ENCODE data around the gene PEAR1.

PEAR1 gene

GRCh38 chr1:156948708-156949107 lies 55.2 kb downstream of the PEAR1 start:
- no peak overlapping the region for H3K4ac ChIP-seq (ENCODE audit: low read depth in 1 of 2, low read length in 2 of 2)
- no peak overlapping the region for H3K9ac ChIP-seq (ENCODE audit: low read length)
- H3K4me2 ChIP-seq (ENCODE audit: low read length, poor library complexity, severe bottlenecking): no peak overlapping the region
- peak; percentile 8 for DNase-seq
- no peak overlapping the region for H3K23ac ChIP-seq (ENCODE audit: low read length in 2 of 2)
- no peak overlapping the region for H3K27ac ChIP-seq (ENCODE audit: low read length, poor library complexity, severe bottlenecking)
- no peaks in the 10 kb centered on the region for H3K79me1 ChIP-seq (replicated peaks; ENCODE audit: low read length, poor library complexity, severe bottlenecking)
- no peak overlapping the region for H2AK5ac ChIP-seq (ENCODE audit: low read length, severe bottlenecking)
- peaks cover 75 to 99% of the 10 kb centered on the region in 2 experiments for H3K36me3 ChIP-seq (ENCODE audit: control insufficient read depth in 1 of 2, insufficient read depth in 2 of 2, low read depth in 1 of 2, low read length in 2 of 2)
- no peak overlapping the region for H3K18ac ChIP-seq (ENCODE audit: low read depth in 1 of 2, low read length in 2 of 2)
- H4K8ac ChIP-seq (ENCODE audit: low read length): no peak overlapping the region
- H2BK15ac ChIP-seq (ENCODE audit: low read depth, poor library complexity, severe bottlenecking): no peak overlapping the region
- no peak overlapping the region for H3K4me3 ChIP-seq (ENCODE audit: insufficient read depth in 1 of 2, low read depth in 1 of 2, low read length in 2 of 2)
- H3K27me3 ChIP-seq (ENCODE audit: control insufficient read depth in 1 of 2, insufficient read depth in 1 of 2, low read length in 2 of 2): no peaks in the 10 kb centered on the region
- no peaks in the 10 kb centered on the region for H3K4me1 ChIP-seq (ENCODE audit: control insufficient read depth, insufficient read depth, low read depth, low read length)
- H2BK12ac ChIP-seq (ENCODE audit: low read length in 2 of 2): no peak overlapping the region
- WGBS: 85% methylated on average over 4 of the region's 4 CpGs
- no peak overlapping the region for H2AFZ ChIP-seq (ENCODE audit: low read depth, low read length)
- H3K9me3 ChIP-seq (ENCODE audit: control insufficient read depth, low read length): no peaks in the 10 kb centered on the region
- no peak overlapping the region for H2BK120ac ChIP-seq (ENCODE audit: low read depth, low read length)
- H4K91ac ChIP-seq (ENCODE audit: low read length): no peak overlapping the region
- H2BK5ac ChIP-seq (ENCODE audit: low read depth, low read length, poor library complexity, severe bottlenecking): no peak overlapping the region
- no peak overlapping the region for H3K14ac ChIP-seq (ENCODE audit: low read length in 2 of 2)

- Histone ChIP-seq H3K14ac (ENCODE audit: low read length in 2 of 2) (no peak overlapping the region), H3K36me3 (ENCODE audit: control insufficient read depth in 1 of 2, insufficient read depth in 2 of 2, low read depth in 1 of 2, low read length in 2 of 2) (peaks cover 71 to 96% of the 10 kb centered on the region in 2 experiments), H2BK120ac (ENCODE audit: low read depth, low read length) (no peak overlapping the region), H2AFZ (ENCODE audit: low read depth, low read length) (no peak overlapping the region), H2BK5ac (ENCODE audit: low read depth, low read length, poor library complexity, severe bottlenecking) (no peak overlapping the region), H3K18ac (ENCODE audit: low read depth in 1 of 2, low read length in 2 of 2) (no peak overlapping the region), H2AK5ac (ENCODE audit: low read length, severe bottlenecking) (no peak overlapping the region), H3K79me1 (replicated peaks; ENCODE audit: low read length, poor library complexity, severe bottlenecking) (no peaks in the 10 kb centered on the region), H4K8ac (ENCODE audit: low read length) (no peak overlapping the region), H2BK15ac (ENCODE audit: low read depth, poor library complexity, severe bottlenecking) (no peak overlapping the region), H3K9ac (ENCODE audit: low read length) (no peak overlapping the region), H3K23ac (ENCODE audit: low read length in 2 of 2) (no peak overlapping the region), H3K4me1 (ENCODE audit: control insufficient read depth, insufficient read depth, low read depth, low read length) (no peaks in the 10 kb centered on the region), H3K4me3 (ENCODE audit: insufficient read depth in 1 of 2, low read depth in 1 of 2, low read length in 2 of 2) (no peak overlapping the region), H3K27me3 (ENCODE audit: control insufficient read depth in 1 of 2, insufficient read depth in 1 of 2, low read length in 2 of 2) (no peaks in the 10 kb centered on the region), H2BK12ac (ENCODE audit: low read length in 2 of 2) (no peak overlapping the region), H3K9me3 (ENCODE audit: control insufficient read depth, low read length) (no peaks in the 10 kb centered on the region), H3K27ac (ENCODE audit: low read length, poor library complexity, severe bottlenecking) (no peak overlapping the region), H3K4ac (ENCODE audit: low read depth in 1 of 2, low read length in 2 of 2) (no peak overlapping the region), H4K91ac (ENCODE audit: low read length) (no peak overlapping the region), H3K4me2 (ENCODE audit: low read length, poor library complexity, severe bottlenecking) (no peak overlapping the region)
- 66% methylated on average over 5 of the region's 5 CpGs for WGBS
- peak; percentile 12 for DNase-seq
Observed at GRCh38 chr1:156949127-156949526, 55.6 kb downstream of the PEAR1 start.

GRCh38 chr1:156951371-156951770 lies 57.9 kb downstream of the PEAR1 start:
- Histone ChIP-seq H3K9ac (ENCODE audit: low read length) (no peak overlapping the region), H3K4ac (ENCODE audit: low read depth in 1 of 2, low read length in 2 of 2) (no peak overlapping the region), H3K27ac (ENCODE audit: low read length, poor library complexity, severe bottlenecking) (no peak overlapping the region), H3K18ac (ENCODE audit: low read depth in 1 of 2, low read length in 2 of 2) (no peak overlapping the region), H3K27me3 (ENCODE audit: control insufficient read depth in 1 of 2, insufficient read depth in 1 of 2, low read length in 2 of 2) (no peaks in the 10 kb centered on the region), H2BK15ac (ENCODE audit: low read depth, poor library complexity, severe bottlenecking) (no peak overlapping the region), H3K4me3 (ENCODE audit: insufficient read depth in 1 of 2, low read depth in 1 of 2, low read length in 2 of 2) (no peak overlapping the region), H2BK5ac (ENCODE audit: low read depth, low read length, poor library complexity, severe bottlenecking) (no peak overlapping the region), H2AFZ (ENCODE audit: low read depth, low read length) (no peak overlapping the region), H3K36me3 (ENCODE audit: control insufficient read depth in 1 of 2, insufficient read depth in 2 of 2, low read depth in 1 of 2, low read length in 2 of 2) (peaks cover 64 to 96% of the 10 kb centered on the region in 2 experiments), H3K9me3 (ENCODE audit: control insufficient read depth, low read length) (no peaks in the 10 kb centered on the region), H3K23ac (ENCODE audit: low read length in 2 of 2) (no peak overlapping the region), H3K79me1 (replicated peaks; ENCODE audit: low read length, poor library complexity, severe bottlenecking) (no peaks in the 10 kb centered on the region), H3K4me1 (ENCODE audit: control insufficient read depth, insufficient read depth, low read depth, low read length) (no peaks in the 10 kb centered on the region), H2AK5ac (ENCODE audit: low read length, severe bottlenecking) (no peak overlapping the region), H2BK120ac (ENCODE audit: low read depth, low read length) (no peak overlapping the region), H3K4me2 (ENCODE audit: low read length, poor library complexity, severe bottlenecking) (no peak overlapping the region), H3K14ac (ENCODE audit: low read length in 2 of 2) (no peak overlapping the region), H4K91ac (ENCODE audit: low read length) (no peak overlapping the region), H4K8ac (ENCODE audit: low read length) (no peak overlapping the region), H2BK12ac (ENCODE audit: low read length in 2 of 2) (no peak overlapping the region)
- over 99% methylated on average over 5 of the region's 5 CpGs for WGBS
- DNase-seq: no peak

GRCh38 chr1:156953571-156953970 lies 60.1 kb downstream of the PEAR1 start:
- H4K91ac ChIP-seq (ENCODE audit: low read length): no peak overlapping the region
- no peak overlapping the region for H3K4me3 ChIP-seq (ENCODE audit: insufficient read depth in 1 of 2, low read depth in 1 of 2, low read length in 2 of 2)
- no peak overlapping the region for H3K18ac ChIP-seq (ENCODE audit: low read depth in 1 of 2, low read length in 2 of 2)
- no peak overlapping the region for H2AFZ ChIP-seq (ENCODE audit: low read depth, low read length)
- H3K27me3 ChIP-seq (ENCODE audit: control insufficient read depth in 1 of 2, insufficient read depth in 1 of 2, low read length in 2 of 2): no peaks in the 10 kb centered on the region
- H3K4ac ChIP-seq (ENCODE audit: low read depth in 1 of 2, low read length in 2 of 2): no peak overlapping the region
- no peaks in the 10 kb centered on the region for H3K79me1 ChIP-seq (replicated peaks; ENCODE audit: low read length, poor library complexity, severe bottlenecking)
- H3K27ac ChIP-seq (ENCODE audit: low read length, poor library complexity, severe bottlenecking): no peak overlapping the region
- H2BK15ac ChIP-seq (ENCODE audit: low read depth, poor library complexity, severe bottlenecking): no peak overlapping the region
- H3K9ac ChIP-seq (ENCODE audit: low read length): no peak overlapping the region
- no peak overlapping the region for H2BK120ac ChIP-seq (ENCODE audit: low read depth, low read length)
- no peak overlapping the region for H2BK5ac ChIP-seq (ENCODE audit: low read depth, low read length, poor library complexity, severe bottlenecking)
- no peak for DNase-seq
- no peak overlapping the region for H2BK12ac ChIP-seq (ENCODE audit: low read length in 2 of 2)
- H2AK5ac ChIP-seq (ENCODE audit: low read length, severe bottlenecking): no peak overlapping the region
- H3K9me3 ChIP-seq (ENCODE audit: control insufficient read depth, low read length): no peaks in the 10 kb centered on the region
- no peak overlapping the region for H3K14ac ChIP-seq (ENCODE audit: low read length in 2 of 2)
- peaks cover 59 to 96% of the 10 kb centered on the region in 2 experiments for H3K36me3 ChIP-seq (ENCODE audit: control insufficient read depth in 1 of 2, insufficient read depth in 2 of 2, low read depth in 1 of 2, low read length in 2 of 2)
- WGBS: no CpG with 5 or more reads among the region's 2 CpGs
- no peak overlapping the region for H3K4me2 ChIP-seq (ENCODE audit: low read length, poor library complexity, severe bottlenecking)
- no peaks in the 10 kb centered on the region for H3K4me1 ChIP-seq (ENCODE audit: control insufficient read depth, insufficient read depth, low read depth, low read length)
- H3K23ac ChIP-seq (ENCODE audit: low read length in 2 of 2): no peak overlapping the region
- no peak overlapping the region for H4K8ac ChIP-seq (ENCODE audit: low read length)

All from mesenchymal stem cell (in vitro differentiated cells and primary cell).